ENCODE measurements around the gene ST6GALNAC4.

DNA sequence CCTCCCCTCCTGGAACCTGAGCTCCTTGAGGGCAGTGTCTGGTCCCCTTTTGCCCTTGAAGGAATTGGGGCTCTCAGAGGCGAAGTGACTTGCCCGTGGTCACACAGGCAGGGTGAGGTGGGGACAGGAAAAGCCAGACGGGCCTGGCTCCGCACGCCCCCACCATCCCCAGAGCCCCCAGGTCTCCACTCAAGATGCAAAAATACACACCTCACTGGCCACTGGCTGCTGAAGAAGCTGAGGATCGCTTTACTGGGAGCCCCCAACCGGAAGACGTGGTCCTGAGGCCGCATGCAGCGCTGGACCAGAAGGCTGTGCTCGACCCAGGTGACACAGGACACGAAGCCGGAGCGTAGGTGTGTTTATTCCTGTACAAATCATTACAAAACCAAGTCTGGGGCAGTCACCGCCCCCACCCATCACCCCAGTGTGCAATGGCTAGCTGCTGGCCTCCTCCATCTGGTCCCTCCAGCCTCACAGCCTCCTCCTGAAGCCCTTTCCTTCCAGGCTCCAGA lies 31.8 kb downstream of the ST6GALNAC4 start:
- TF ChIP-seq, protein P1, sequence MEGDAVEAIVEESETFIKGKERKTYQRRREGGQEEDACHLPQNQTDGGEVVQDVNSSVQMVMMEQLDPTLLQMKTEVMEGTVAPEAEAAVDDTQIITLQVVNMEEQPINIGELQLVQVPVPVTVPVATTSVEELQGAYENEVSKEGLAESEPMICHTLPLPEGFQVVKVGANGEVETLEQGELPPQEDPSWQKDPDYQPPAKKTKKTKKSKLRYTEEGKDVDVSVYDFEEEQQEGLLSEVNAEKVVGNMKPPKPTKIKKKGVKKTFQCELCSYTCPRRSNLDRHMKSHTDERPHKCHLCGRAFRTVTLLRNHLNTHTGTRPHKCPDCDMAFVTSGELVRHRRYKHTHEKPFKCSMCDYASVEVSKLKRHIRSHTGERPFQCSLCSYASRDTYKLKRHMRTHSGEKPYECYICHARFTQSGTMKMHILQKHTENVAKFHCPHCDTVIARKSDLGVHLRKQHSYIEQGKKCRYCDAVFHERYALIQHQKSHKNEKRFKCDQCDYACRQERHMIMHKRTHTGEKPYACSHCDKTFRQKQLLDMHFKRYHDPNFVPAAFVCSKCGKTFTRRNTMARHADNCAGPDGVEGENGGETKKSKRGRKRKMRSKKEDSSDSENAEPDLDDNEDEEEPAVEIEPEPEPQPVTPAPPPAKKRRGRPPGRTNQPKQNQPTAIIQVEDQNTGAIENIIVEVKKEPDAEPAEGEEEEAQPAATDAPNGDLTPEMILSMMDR (IDR thresholded peaks at IDR 0.05): no peak
- TF ChIP-seq POLR2A (IDR thresholded peaks at IDR 0.05): no peak

Data from stomach (tissue), 4 donors.